CD14-positive monocyte (primary cell): ENCODE measurements around the gene ARMC8. TPM values are rescaled to one million over a fixed set of nuclear protein-coding genes. Genes with fewer than 3 reads are reported as not detected.

Experiments
- DNase-seq, 3 donors: peaks; one replicate each; pipeline ENCODE4 v3.0.0-alpha.2; 2011 to 2022
- H2AFZ ChIP-seq: 2 replicates; pipeline ENCODE4 v1.6.0; 2012; ENCODE audit warnings: mild to moderate bottlenecking, low read depth, low read length, inconsistent platforms; ENCODE audit not compliant: insufficient read depth, poor library complexity, severe bottlenecking
- H3K27ac ChIP-seq, 2 donors: 1 replicate in 1 of 2; 2 replicates in 1 of 2; pipeline ENCODE4 v1.5.1; 2012 to 2013; ENCODE audit warnings: low read length in 2 of 2, control low read depth in 1 of 2, inconsistent platforms in 1 of 2, low read depth in 1 of 2, mild to moderate bottlenecking in 1 of 2
- H3K27me3 ChIP-seq, 2 donors: one replicate each; pipeline versions ENCODE4 v1.6.0 to v1.6.1; 2011 to 2013; ENCODE audit warnings: low read length in 2 of 2; ENCODE audit not compliant: control insufficient read depth in 2 of 2, insufficient read depth in 2 of 2
- H3K36me3 ChIP-seq, 2 donors: replicated peaks in 1 of 2; 1 replicate in 1 of 2; 2 replicates in 1 of 2; pipeline versions ENCODE4 v1.5.1 to v1.6.1; 2012 to 2013; ENCODE audit warnings: low read length in 2 of 2, control low read depth in 1 of 2, inconsistent platforms in 1 of 2, mild to moderate bottlenecking in 1 of 2; ENCODE audit not compliant: insufficient read depth in 2 of 2, control insufficient read depth in 1 of 2
- H3K4me1 ChIP-seq, 2 donors: 1 replicate in 1 of 2; 2 replicates in 1 of 2; pipeline versions ENCODE4 v1.5.1 to v1.6.1; 2012 to 2013; ENCODE audit warnings: low read length in 2 of 2, control low read depth in 1 of 2, inconsistent platforms in 1 of 2, mild to moderate bottlenecking in 1 of 2, moderate library complexity in 1 of 2; ENCODE audit not compliant: insufficient read depth in 2 of 2, control insufficient read depth in 1 of 2
- H3K4me2 ChIP-seq: replicated peaks from 2 replicates; pipeline ENCODE3; 2012; ENCODE audit warnings: low read length, moderate library complexity, mild to moderate bottlenecking; ENCODE audit not compliant: poor library complexity, severe bottlenecking; ENCODE audit errors: extremely low read depth
- H3K4me3 ChIP-seq, 3 experiments: fragments of 200-600 bp in 1 of 3; sonication (generic) in 1 of 3; replicated peaks in 1 of 3; 1 replicate in 2 of 3; 2 replicates in 1 of 3; pipeline ENCODE4 v1.5.1; 2011 to 2013; ENCODE audit warnings: low read length in 3 of 3, mild to moderate bottlenecking in 3 of 3, control low read depth in 2 of 3, low read depth in 2 of 3, inconsistent platforms in 1 of 3, moderate library complexity in 1 of 3
- H3K79me2 ChIP-seq: 2 replicates; pipeline ENCODE4 v1.6.0; 2012; ENCODE audit warnings: mild to moderate bottlenecking, control low read depth, inconsistent platforms, low read length, moderate library complexity; ENCODE audit not compliant: insufficient read depth
- H3K9ac ChIP-seq: 2 replicates; pipeline ENCODE4 v1.6.0; 2017; ENCODE audit warnings: low read length, mild to moderate bottlenecking; ENCODE audit not compliant: insufficient read depth, poor library complexity, severe bottlenecking
- H3K9me3 ChIP-seq, 2 donors: replicated peaks in 1 of 2; 1 replicate in 1 of 2; 2 replicates in 1 of 2; pipeline versions ENCODE4 v1.5.1 to v1.6.1; 2012 to 2013; ENCODE audit warnings: low read length in 2 of 2, control low read depth in 1 of 2; ENCODE audit not compliant: control insufficient read depth in 1 of 2, insufficient read depth in 1 of 2
- H4K20me1 ChIP-seq: 2 replicates; pipeline ENCODE4 v1.6.0; 2012; ENCODE audit warnings: mild to moderate bottlenecking, low read length, control low read depth, moderate library complexity; ENCODE audit not compliant: insufficient read depth
- H3K27ac Mint-ChIP-seq, 7 donors: one replicate each; pipeline ENCODE4 v1.8.0; 2020; ENCODE audit warnings: mild to moderate bottlenecking in 7 of 7, mixed read lengths in 7 of 7, moderate library complexity in 6 of 7, inconsistent platforms in 2 of 7
- H3K27me3 Mint-ChIP-seq, 3 donors: one replicate each; pipeline ENCODE4 v1.8.0; 2021 to 2022; ENCODE audit warnings: low read depth in 3 of 3, mild to moderate bottlenecking in 3 of 3, mixed read lengths in 3 of 3, moderate library complexity in 3 of 3, inconsistent platforms in 1 of 3
- H3K36me3 Mint-ChIP-seq, 2 donors: one replicate each; pipeline ENCODE4 v1.8.0; 2020; ENCODE audit warnings: mixed read lengths in 2 of 2, inconsistent platforms in 1 of 2, mild to moderate bottlenecking in 1 of 2
- H3K4me1 Mint-ChIP-seq: one replicate; pipeline ENCODE4 v1.8.0; 2020; ENCODE audit warnings: mild to moderate bottlenecking, mixed read lengths
- H3K4me3 Mint-ChIP-seq, 2 donors: one replicate each; pipeline ENCODE4 v1.8.0; 2020; ENCODE audit warnings: mild to moderate bottlenecking in 2 of 2, mixed read lengths in 2 of 2, moderate library complexity in 1 of 2
- H3K9me3 Mint-ChIP-seq, 7 donors: one replicate each; pipeline ENCODE4 v1.8.0; 2020 to 2022; ENCODE audit warnings: mixed read lengths in 7 of 7, mild to moderate bottlenecking in 6 of 7, moderate library complexity in 6 of 7, inconsistent platforms in 2 of 7
- CTCF ChIP-seq: fragments of 200-600 bp; IDR thresholded peaks from one replicate; pipeline ENCODE4 v1.8.0; 2022; ENCODE audit warnings: antibody characterized with exemption, mild to moderate bottlenecking
- WGBS: methylation state at CpG from one replicate; pipeline ENCODE4 v1.1.5; 2013; ENCODE audit warnings: missing lambda C conversion rate; ENCODE audit not compliant: insufficient coverage; 5-methylcytosine and 5-hydroxymethylcytosine counted together
- intact Hi-C, 2 donors: fragments of 100-400 bp; cut with micrococcal nuclease; formaldehyde crosslinking; loops; one replicate each; pipeline versions ENCODE4 v1.15.0 to v1.15.1; 2023
- polyA plus RNA-seq, 3 donors: library from polyadenylated mRNA; depleted of rRNA in 1 of 3; unstranded in 2 of 3; stranded (reverse) in 1 of 3; fragments of 300-500 nt in 2 of 3; fragments of >200 nt in 1 of 3; fragmentation: Illumina TruSeq in 2 of 3; gene quantifications; 1 replicate in 2 of 3; 2 replicates in 1 of 3; pipeline ENCODE4 v1.2.3, GENCODE V29; 2012 to 2021

Gene ARMC8
- polyA plus RNA-seq, 3 donors = 34.3 to 43.9 (median 42.0) TPM

- Histone ChIP-seq H4K20me1 (peaks cover 12% of the 10 kb centered on the region), H3K4me1 (peaks cover 13 to 28% of the 10 kb centered on the region in 2 donors), H2AFZ (peak overlapping the region; percentile 94), H3K4me3 (peak overlapping the region; percentile 64 to 97 (median 95)), H3K27ac (peak overlapping the region; percentile 81 to 95), H3K9ac (peak overlapping the region; percentile 96), H3K9me3 (no peaks in the 10 kb centered on the region), H3K4me2 (peak overlapping the region; percentile 92), H3K36me3 (peaks cover 4 to 6% of the 10 kb centered on the region in 2 donors), H3K79me2 (peaks cover 47% of the 10 kb centered on the region), H3K27me3 (peaks cover 0 to 2% of the 10 kb centered on the region in 2 donors)
- no peak for TF ChIP-seq CTCF
- peaks cover 3 to 10% (median 4%) of the 10 kb centered on the region in 3 donors for H3K27me3 Mint-ChIP-seq
- H3K27ac Mint-ChIP-seq = peak overlapping the region; percentile 90 to 99 (median 98)
- peaks cover 30% of the 10 kb centered on the region for H3K4me1 Mint-ChIP-seq
- DNase-seq = peak; percentile 79 to 83 (median 82)
- peaks cover 12% of the 10 kb centered on the region in 2 donors for H3K36me3 Mint-ChIP-seq
- H3K9me3 Mint-ChIP-seq = no peaks in the 10 kb centered on the region
- intact Hi-C loops = loop anchor here (5.0 kb wide), 2 partner anchors 35 to 55 kb away; partner anchors contain the start of gene A4GNT (in 1 of the 2)
- WGBS = 0% methylated on average over 13 of the region's 25 CpGs
- peak overlapping the region; percentile 92 to 96 for H3K4me3 Mint-ChIP-seq
Observed at GRCh38 chr3:138186803-138187295, 252 bp upstream of the ARMC8 start.

- H3K27me3 Mint-ChIP-seq = peaks cover 3 to 10% (median 4%) of the 10 kb centered on the region in 3 donors
- DNase-seq = peak in 2 of 3 donors; percentile 44 to 51
- H3K27me3 ChIP-seq = peaks cover 0 to 2% of the 10 kb centered on the region in 2 donors
- peak overlapping the region; percentile 94 for H2AFZ ChIP-seq
- WGBS = 2% methylated on average over 9 of the region's 17 CpGs
- H3K9ac ChIP-seq = peak overlapping the region; percentile 96
- peak overlapping the region; percentile 84 to 99 (median 93) for H3K27ac Mint-ChIP-seq
- H3K4me3 Mint-ChIP-seq = peak overlapping the region; percentile 92 to 96
- intact Hi-C loops = loop anchor here (5.0 kb wide), 2 partner anchors 34 to 56 kb away; partner anchors contain the start of gene A4GNT (in 1 of the 2)
- peaks cover 22% of the 10 kb centered on the region for H4K20me1 ChIP-seq
- H3K9me3 ChIP-seq = no peaks in the 10 kb centered on the region
- peak overlapping the region; percentile 64 to 97 (median 95) for H3K4me3 ChIP-seq
- H3K4me1 ChIP-seq = peaks cover 13 to 28% of the 10 kb centered on the region in 2 donors
- H3K36me3 ChIP-seq = peaks cover 8 to 11% of the 10 kb centered on the region in 2 donors
- H3K4me2 ChIP-seq = peak overlapping the region; percentile 92
- H3K4me1 Mint-ChIP-seq = peaks cover 30% of the 10 kb centered on the region
- peaks cover 12% of the 10 kb centered on the region in 2 donors for H3K36me3 Mint-ChIP-seq
- no peaks in the 10 kb centered on the region for H3K9me3 Mint-ChIP-seq
- TF ChIP-seq CTCF = no peak
- H3K79me2 ChIP-seq = peaks cover 61% of the 10 kb centered on the region
- H3K27ac ChIP-seq = peak overlapping the region; percentile 81 to 95
Observed at GRCh38 chr3:138188013-138188730, 1.1 kb downstream of the ARMC8 start.
